ENCODE measurements around the gene SEPTIN3.

Gene SEPTIN3, protein sequence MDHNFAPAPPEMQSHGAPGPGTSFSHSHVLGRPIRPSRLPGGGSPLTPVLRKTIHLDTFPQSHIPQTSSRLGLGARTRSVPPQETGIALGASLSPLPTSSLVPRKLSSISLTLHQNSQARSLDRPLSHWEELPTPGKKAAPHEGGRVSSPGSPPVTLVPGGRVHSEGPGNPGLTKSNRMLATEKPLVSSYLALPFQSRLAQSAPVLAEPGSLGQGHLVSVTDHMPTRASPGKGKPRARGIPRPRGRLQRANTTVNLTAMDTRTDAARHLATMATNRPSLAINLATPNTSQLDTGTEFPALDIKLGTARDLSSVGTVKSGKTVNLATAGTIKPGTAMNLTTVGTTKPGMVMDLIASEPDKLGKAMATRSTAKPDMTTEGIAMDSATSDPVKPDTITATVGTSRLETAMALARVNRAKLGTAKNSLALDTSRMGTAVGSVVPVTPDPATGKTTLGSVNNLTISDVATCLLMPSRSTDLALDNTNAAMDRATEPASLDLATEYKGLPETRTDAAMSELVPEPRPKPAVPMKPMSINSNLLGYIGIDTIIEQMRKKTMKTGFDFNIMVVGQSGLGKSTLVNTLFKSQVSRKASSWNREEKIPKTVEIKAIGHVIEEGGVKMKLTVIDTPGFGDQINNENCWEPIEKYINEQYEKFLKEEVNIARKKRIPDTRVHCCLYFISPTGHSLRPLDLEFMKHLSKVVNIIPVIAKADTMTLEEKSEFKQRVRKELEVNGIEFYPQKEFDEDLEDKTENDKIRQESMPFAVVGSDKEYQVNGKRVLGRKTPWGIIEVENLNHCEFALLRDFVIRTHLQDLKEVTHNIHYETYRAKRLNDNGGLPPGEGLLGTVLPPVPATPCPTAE

DNA sequence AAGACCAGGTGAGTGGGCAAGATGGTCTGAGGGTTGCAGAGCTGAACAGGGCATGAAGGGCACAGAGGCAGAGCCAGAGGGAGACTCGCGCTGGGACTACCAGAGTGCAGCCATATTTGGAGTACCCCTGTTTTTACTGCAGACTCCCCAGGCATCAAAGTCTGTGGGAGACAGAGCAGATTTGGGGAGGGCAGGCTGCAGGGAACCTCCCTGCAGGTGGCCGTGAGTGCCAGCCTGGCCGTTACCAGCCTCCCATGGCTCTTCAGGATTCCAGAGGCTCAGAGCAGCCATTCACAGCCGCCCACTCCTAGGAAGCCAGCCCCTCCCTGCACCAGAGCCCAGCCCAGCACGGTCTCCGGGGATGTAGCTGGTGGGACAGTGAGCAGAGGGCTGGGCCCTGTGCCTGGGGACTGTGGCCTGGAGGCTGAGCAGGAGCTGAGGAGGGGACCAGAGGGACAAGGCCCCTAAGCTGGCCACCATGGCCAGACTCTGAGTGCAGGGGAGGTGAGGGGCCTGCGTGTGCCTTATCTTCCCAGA, at the start of gene SEPTIN3:
Gene SEPTIN3 (plus strand): TSS at position 334 of the 537 bp plus-strand sequence. CDS start 2,050 bp downstream, outside the sequence.
- no peak for DNase-seq (ENCODE audit: low spot score)

DNA sequence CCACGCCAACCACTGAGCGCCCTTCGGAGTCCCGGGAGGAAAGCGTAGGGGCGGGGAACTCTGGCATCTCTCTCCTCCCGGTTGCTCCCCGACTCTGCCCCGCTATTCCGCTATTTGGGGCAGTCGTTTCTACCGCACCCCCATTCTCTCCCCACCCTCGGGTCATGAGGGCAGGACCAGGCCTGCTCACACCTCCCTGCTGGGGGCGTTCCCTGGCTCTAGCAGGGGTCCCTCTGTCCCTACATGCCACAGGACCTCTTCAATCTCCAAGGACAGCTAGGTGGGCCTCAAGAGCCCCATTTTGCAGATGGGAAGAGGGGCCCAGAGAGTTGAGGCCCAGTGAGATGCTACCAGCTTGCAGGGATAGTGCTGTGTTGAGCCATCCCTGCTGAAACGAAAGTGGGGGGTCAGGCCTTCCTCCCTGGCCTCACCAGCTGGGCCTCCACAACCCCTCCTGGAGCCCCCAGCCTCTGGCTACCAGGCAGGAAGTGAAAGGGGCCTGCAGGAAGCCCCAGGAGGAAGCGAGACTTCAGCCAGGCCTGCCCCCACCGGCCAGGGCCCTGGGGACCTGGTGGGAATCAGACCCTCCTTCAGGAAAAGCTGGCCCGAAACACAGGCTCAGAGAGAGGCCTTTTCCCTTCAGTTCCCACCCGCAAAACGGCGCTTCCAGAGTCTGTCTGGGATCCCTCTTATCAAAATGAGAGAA, 48.8 kb upstream of the SEPTIN3 start:
- DNase-seq (ENCODE audit: low spot score), result no peak

DNA sequence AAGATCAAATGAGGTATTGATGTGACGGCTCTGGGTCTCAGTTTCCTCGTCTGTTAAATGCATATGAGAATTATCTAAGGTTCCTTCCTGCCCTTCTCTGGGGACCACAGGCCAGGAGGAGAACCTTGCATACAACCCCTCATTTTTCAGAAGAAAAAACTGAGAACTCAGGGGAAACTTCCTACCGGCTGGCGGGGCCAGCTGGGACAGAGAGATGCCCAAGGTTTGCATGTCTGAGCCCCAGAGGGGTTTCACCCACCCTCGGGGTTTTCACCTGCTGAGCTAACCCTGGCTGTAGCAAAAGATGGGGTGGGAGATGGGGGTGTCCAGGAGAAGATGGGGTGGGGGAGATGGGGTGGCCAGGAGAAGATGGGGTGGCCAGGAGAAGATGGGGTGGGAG, 46.9 kb upstream of the SEPTIN3 start:
- DNase-seq (ENCODE audit: low spot score), result no peak

DNA sequence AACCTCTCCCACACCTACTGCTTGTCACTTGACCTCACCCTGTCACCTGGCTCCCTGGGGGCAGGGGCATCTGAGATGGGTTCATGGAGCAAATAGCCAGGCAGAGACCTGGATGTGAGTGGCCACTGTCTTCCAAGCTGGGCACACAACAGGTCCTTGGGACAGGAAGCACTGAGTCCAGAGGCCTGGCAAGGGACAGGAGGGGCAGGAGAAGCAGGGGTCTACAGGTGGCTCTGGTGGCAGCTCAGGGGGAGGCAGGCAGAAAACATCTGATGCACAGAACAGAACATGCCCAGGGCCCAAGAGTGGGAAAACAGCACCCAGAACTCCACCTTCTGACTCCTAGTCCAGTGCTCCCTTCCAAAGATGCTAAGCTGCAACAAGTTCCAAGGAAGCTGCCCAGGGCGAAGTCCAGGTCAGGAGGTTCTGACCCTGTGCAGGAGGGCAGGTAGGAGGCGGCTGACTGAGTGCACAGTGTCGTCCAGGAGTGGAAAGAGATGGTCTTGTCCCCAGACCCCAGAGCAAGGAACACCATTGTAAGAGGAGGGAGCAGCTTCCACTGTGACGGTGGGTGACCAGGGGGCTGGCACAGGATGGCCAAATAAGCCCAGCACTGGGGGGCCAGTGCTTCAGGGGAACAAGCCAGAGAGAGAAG, 46.2 kb upstream of the SEPTIN3 start:
- DNase-seq (ENCODE audit: low spot score), result no peak

DNA sequence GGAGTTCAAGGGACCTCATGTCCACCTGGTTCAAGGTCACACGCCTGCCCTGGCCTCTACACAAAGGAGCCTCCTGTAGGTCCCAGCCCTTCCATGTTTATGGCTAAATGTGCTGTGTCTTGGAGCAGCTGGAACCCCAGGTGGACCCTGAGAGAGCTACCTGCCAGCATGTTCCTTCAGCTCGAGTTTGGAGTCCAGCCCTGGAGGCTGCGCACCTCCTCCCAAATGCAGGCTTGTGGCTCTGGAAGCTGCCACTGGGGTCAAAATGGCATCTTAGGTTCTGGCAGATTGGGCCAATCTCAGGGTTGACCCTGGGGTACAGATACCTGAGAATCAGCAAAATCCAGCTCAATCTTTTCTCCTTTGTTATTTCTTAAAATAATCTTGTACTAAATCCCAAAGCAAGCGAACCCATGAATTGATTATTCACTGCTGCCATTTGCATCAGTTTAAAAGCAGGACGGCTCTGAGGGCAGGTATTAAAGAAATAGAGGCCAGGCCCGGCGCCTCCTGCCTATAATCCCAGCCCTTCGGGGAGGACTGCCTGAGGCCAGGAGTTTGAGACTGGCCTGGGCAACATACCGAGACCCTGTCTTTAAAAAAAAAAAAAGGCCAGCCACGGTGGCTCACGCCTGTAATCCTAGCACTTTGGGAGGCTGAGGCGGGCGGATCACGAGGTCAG, 45.5 kb upstream of the SEPTIN3 start:
- no peak for DNase-seq (ENCODE audit: low spot score)

DNA sequence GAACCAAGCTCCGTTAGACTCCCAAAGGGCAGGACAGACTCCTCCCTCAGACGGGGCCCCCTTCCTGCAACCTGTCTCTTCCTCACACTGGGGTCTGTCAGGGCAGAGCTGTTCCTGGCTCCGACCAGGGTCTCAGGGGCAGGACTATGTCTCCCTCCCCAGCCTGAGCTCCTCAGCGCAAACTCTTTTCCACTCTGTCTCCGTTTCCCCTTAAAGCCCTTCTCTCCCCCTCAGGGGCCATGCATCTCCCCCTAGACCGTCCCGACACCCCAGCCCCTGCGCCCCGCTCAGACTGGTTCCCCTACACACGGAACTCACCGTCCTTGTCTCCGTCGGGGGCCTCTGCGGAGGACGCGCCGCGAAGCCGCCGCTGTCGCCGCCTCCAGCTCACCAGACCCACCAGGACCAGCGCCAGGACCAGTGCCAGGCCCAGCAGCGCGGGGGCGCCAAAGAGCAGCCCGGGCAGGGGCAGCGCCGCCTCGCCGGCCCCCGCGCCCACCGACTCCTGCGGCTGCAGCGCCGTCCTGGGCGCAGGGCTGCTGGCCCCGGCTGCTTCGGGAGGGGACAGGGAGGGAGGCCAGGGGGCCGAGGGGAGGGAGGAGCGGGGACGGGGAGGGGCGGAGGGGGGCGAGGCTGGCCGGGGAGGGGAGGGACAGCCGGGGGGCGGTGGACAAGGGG, 43.3 kb upstream of the SEPTIN3 start:
- DNase-seq (ENCODE audit: low spot score), result peak; percentile 89

DNA sequence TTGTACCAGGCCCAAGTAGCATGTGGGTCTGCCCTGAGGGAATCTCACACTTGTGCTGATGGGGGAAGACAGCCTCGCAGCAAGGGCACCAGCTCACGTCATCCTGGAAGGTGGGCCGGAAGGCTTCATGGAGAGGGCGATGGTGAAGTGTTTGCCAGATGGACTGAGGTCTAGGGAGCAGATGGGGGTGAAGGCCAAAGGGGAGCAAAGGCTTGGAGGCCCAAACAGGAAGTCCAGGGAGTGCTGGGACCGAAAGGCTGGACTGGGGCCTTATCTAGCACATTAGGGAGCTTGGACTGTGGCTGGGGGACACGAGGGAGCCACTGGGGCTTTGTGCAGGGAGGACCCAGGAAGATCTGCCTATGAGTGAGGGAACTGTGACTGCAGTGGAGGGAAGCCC, 41.4 kb upstream of the SEPTIN3 start:
- no peak for DNase-seq (ENCODE audit: low spot score)

DNA sequence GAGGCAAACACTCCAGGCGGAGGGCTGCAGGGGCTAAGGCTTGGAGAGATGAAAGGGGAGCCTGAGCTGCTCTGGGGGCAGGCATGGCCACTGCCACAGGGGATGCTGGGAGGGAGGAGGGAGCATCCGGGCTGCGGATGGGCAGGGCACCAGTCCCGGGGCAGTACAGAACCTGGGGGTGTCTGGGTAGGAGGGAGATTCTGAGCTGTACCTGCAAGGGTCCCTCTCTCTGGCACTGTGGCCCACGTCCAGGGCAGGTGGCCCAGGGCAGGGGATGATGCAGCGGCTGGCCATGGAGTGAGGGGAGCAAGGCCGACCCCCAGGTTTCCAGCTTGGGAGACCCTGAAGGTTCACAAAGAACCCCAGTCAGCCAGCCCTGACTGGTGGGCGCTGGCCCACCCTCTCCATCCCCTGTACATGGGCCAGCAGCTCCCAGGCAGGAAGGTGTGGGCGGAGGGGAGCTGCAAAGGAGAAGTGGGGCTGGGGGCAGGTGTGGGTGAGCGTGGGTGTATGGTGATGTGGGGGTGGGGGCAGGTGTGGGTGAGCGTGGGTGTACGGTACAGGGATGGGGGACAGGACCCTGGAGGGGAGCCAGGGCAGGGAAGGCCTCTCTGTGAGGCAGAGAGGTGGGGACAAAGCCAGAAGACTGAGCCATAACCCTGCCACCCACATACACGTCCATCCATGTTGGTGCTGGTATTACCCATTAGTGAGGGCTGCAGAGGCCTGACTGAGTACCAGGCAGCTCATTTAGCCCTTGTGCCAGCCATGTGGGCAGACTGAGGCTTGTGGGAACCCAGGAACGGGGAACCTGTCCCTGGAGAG, 40.4 kb upstream of the SEPTIN3 start:
- DNase-seq (ENCODE audit: low spot score), result no peak

DNA sequence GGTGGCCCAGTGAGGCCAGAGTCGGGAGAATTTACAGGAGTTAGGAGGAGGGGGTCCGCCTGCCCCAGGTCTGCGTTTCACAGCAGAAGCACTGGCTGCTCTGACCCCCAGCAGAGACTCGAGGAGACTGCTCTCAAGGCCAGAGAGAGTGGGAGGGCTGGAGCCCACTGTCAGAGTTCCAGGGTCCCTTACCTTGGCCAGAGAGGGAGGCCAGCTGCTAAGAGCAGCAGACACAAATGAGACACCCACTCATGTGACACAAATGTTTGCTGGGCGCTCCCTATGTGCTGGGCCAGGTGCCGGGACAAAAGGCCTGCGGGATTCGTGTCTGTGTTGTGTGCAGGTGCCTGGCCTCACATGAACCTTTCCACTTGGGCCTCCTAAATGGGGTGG, 39.8 kb upstream of the SEPTIN3 start:
- no peak for DNase-seq (ENCODE audit: low spot score)

DNA sequence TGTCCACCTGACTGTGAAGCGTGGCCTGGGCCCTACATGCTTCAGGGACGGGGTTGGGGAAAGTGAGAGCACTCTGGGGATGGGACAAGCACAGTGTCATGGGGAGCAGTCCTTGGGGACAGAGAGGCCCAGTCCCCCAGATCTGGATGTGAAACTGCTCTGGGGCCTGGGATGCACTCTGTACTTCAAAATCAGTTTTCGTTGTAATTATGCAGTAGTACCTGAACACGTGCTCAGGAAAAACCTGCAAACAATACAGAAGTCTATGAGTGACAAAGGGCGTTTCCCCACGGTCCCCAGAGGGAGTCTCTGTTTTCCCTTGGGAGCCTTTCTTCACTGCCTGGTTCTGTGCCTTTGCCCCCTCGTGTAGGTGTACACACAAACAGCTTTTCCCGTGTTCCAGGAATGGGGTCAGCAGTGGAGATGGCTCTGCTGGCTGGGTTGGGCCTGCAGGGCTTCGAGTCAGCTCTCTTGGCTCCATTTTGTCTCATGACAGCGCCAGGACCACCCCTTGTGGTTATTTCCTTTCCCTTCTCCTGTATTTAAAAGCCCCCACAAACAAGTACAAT, 37.5 kb upstream of the SEPTIN3 start:
- DNase-seq (ENCODE audit: low spot score), result no peak

DNA sequence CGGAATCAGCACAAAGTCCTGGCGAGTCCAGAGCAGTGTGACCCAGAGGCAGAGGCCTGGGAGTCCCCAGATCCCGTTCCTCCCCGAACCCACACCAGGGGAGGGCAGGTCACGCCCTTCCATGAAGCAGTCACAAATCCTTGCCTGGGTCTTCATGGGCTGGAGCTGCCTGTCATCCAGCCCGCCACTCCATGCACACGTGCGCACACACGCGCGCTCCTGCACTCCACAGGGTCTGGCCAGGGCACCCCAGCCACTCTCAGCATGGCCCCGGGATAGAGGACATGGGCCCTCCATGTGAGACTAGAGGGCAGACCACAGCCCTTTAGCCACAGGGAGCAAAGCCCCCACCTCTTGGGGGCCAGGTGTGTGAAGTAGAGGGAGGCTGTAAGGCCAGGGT, 36.9 kb upstream of the SEPTIN3 start:
- DNase-seq (ENCODE audit: low spot score), result no peak

DNA sequence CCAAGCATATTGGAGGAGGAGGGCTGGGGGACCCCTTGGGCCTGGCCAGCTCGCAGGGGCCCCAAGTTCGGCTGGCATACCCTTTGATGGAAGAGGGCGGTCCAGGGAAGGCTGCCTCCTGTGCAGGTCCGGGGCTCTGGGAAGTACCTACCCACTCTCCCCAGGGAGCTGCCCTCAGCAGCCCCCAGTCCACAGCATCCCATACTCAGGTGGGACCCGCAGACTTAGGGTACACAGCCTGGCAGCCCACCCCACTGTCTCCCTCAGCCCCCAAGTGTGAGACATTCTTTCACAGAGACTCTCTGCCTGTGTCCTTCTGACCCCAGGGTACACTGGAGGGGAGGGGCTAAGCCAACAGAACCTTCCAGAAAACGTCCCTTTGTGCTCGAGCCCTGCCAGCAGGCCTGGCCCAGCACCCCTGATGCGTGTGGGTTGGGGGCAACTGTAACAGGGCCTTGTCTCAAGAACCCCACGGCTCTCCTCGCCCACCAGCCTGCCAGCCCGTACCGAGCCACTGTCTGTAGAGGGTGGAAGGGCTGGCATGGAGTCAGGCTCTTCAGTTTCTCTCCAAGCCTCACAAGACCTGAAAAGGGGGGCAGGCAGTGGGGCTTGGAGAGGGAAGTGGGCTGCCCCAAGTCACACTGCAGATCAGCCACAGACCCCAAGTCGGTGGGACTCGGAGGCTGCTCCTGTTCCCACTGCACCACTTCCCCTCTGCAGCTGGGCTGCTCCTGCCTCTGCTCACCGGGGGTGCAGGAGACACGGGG, 35.6 kb upstream of the SEPTIN3 start:
- no peak for DNase-seq (ENCODE audit: low spot score)

DNA sequence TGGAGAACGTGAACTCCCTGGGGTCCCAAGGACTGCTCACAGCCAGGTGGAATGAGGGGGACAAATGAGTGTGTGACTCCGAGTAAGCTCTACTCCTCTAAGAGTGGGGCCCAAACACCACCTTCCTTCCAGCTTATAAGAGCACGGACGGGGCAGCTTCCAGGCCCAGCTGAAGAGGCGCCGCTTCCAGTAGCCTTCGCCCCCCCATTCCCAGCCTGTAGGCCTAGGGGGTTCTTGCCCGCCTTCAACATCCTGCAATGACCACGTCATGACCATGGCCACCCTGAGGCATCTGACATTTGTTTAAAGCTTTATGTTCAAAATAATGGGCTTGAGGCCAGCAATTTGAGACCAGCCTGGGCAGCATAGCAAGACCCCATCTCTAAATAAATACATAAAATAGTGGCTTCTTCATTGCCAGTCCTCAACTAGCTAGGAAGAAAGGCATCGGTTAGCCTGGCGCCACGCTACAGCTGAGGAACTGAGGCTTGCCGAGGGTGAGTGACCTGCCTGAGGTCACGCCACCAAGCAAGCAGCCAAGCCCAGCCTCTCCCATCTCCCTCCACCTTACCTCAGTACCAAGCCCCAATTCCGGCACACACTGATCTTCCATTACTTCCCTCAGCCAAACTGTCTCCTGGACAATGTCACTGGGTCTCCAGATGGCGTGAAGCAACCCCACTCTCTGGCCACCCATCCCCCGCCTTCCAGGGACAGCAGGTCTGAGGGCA, 34.8 kb upstream of the SEPTIN3 start:
- DNase-seq (ENCODE audit: low spot score), result no peak

DNA sequence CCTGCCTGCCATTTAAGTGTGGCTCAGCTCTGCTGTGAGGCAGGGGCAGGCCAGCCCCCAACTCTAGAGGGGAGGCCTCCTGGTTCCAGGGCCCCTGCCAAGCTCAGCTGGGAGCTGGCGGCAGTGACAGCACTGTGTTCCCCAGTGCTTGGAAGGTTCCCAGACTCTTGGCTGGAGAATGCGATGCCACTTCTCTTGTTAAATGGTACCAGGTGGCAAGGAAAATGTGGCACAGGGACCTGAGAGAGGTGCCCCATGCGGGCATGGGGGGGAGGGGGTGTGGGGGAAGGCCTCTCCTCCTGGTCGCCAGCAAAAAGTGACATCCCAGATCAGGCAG, 34.3 kb upstream of the SEPTIN3 start:
- no peak for DNase-seq (ENCODE audit: low spot score)

DNA sequence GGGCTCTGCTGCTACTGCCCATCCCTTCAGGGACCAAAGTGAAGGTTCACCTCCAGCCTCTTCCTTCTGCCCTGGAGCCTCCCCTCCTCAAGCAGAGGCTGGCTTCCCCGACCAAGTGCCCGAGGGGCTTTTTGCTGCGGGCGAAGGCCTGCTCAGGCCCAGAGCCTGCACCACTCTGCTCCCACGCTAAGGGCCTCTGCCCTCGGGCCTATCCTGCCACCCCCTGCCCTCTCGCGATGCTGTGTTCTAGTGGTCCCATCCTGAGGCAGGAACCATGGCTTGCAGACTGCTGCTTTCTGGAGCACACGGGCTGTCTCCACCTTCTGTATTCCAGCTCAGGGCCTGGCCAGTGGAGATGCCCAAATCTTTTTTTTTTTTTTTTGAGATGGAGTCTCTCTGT, 33.7 kb upstream of the SEPTIN3 start:
- DNase-seq (ENCODE audit: low spot score), result no peak

DNA sequence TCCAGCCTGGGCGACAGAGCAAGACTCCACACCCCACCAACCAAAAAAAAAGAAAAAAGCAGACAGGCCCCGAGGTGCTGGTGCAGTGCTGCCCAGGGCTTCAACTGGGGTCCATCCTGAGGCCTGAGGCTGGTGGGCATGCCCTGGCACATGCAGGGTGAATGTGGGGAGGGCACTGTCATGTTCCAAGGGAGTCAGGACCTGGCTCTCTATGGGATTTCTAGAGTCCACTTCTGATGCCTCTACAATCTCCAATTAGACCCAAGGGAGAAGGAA, 32.4 kb upstream of the SEPTIN3 start:
- no peak for DNase-seq (ENCODE audit: low spot score)

DNA sequence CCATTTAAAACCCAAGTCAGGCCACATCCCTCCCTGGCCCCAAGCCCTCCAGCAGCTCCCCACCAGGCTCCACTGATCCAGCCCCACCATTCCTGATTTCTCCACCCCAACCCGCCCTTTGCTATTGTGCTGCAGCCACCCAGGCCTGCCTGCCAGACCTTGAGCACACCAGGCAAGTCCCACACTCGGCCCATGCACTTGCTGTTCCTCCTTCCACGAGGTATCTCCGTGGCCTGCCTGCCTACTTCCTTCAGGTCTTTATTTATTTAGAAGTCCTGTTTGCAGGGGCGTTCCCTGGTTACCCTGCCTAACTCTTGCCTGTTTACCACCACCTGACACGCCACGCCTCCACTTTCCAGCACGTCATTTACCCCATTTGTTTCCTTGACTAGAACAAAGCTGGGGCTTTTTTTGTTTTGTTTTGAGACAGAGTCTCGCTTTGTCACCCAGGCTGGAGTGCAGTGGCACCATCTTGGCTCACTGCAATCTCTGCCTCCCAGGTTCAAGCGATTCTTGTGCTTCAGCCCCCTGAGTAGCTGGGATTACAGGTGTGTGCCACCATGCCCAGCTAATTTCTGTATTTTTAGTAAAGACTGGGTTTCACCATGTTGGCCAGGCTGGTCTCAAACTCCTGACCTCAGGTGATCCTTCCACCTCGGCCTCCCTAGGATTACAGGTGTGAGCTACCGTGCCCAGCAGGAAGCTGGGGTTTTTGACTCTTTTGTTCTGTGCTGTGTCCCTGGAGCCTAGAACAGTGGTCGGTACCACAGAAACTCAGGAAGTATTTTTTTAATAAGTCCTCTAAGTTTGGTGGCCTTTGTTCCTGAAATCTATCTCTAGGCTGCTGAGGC, 29.0 kb upstream of the SEPTIN3 start:
- no peak for DNase-seq (ENCODE audit: low spot score)

All from D341Med (cell line).